Measurements from ENCODE around the gene NOS1AP.
A peak's percentile ranks its signal among the peaks of the same experiment; 100 is the strongest.

Gene NOS1AP

GRCh38 chr1:162386292-162387225 lies 317.1 kb downstream of the NOS1AP start:
- DNase-seq (ENCODE audit: low spot score), result no peak

GRCh38 chr1:162387226-162388082 lies 318.0 kb downstream of the NOS1AP start:
- DNase-seq (ENCODE audit: low spot score), result no peak

GRCh38 chr1:162388083-162388594 lies 318.6 kb downstream of the NOS1AP start:
- no peak for DNase-seq (ENCODE audit: low spot score)

- DNase-seq (ENCODE audit: low spot score), result no peak
Observed at GRCh38 chr1:162388615-162389014, 319.1 kb downstream of the NOS1AP start.

GRCh38 chr1:162389021-162389818 lies 319.7 kb downstream of the NOS1AP start:
- peak; percentile 41 for DNase-seq (ENCODE audit: low spot score)

- DNase-seq (ENCODE audit: low spot score), result no peak
Observed at GRCh38 chr1:162389971-162390370, 320.5 kb downstream of the NOS1AP start.

- no peak for DNase-seq (ENCODE audit: low spot score)
Observed at GRCh38 chr1:162390396-162391185, 321.1 kb downstream of the NOS1AP start.

- DNase-seq (ENCODE audit: low spot score), result peak; percentile 52
Observed at GRCh38 chr1:162391790-162392563, 322.5 kb downstream of the NOS1AP start.

GRCh38 chr1:162396201-162396906 lies 326.9 kb downstream of the NOS1AP start:
- DNase-seq (ENCODE audit: low spot score), result no peak

- DNase-seq (ENCODE audit: low spot score), result no peak
Observed at GRCh38 chr1:162397039-162397448, 327.6 kb downstream of the NOS1AP start.

GRCh38 chr1:162397943-162398560 lies 328.6 kb downstream of the NOS1AP start:
- DNase-seq (ENCODE audit: low spot score), result no peak

- no peak for DNase-seq (ENCODE audit: low spot score)
Observed at GRCh38 chr1:162398999-162399580, 329.6 kb downstream of the NOS1AP start.

- no peak for DNase-seq (ENCODE audit: low spot score)
Observed at GRCh38 chr1:162400790-162401355, 331.4 kb downstream of the NOS1AP start.

- DNase-seq (ENCODE audit: low spot score), result no peak
Observed at GRCh38 chr1:162404550-162405160, 335.2 kb downstream of the NOS1AP start.

- no peak for DNase-seq (ENCODE audit: low spot score)
Observed at GRCh38 chr1:162405800-162406199, 336.3 kb downstream of the NOS1AP start.

- DNase-seq (ENCODE audit: low spot score), result no peak
Observed at GRCh38 chr1:162406811-162407210, 337.3 kb downstream of the NOS1AP start.

- DNase-seq (ENCODE audit: low spot score), result no peak
Observed at GRCh38 chr1:162407539-162407938, 338.0 kb downstream of the NOS1AP start.

- no peak for DNase-seq (ENCODE audit: low spot score)
Observed at GRCh38 chr1:162412002-162412401, 342.5 kb downstream of the NOS1AP start, which contains the start of gene SH2D1B. Gene SH2D1B (minus strand): TSS chr1:162412136. CDS start chr1:162412016, 120 bp downstream.
